HepG2 (cell line): ENCODE measurements around the gene RPS28. TPM values are rescaled to one million over a fixed set of nuclear protein-coding genes. Genes with fewer than 3 reads are reported as not detected.
A peak's percentile ranks its signal among the peaks of the same experiment; 100 is the strongest.

Experiments used
- BCL6 ChIP-seq: IDR thresholded peaks from 2 replicates; pipeline ENCODE4 v1.6.1; 2016; ENCODE audit warnings: missing genetic modification reagents, missing compliant biosample characterization
- FOXK1 ChIP-seq: sonication (generic); formaldehyde crosslinking; IDR thresholded peaks from 2 replicates; pipeline ENCODE4 v1.4.0; 2020; ENCODE audit warnings: low read depth, missing genetic modification reagents, borderline replicate concordance
- IRF2 ChIP-seq: IDR thresholded peaks from 2 replicates; pipeline ENCODE4 v1.6.1; 2018; ENCODE audit warnings: missing genetic modification reagents, missing compliant biosample characterization
- KDM4B ChIP-seq: sonication (generic); formaldehyde crosslinking; IDR thresholded peaks from 2 replicates; pipeline ENCODE4 v1.4.0; 2020; ENCODE audit warnings: missing genetic modification reagents
- KLF6 ChIP-seq: IDR thresholded peaks from 2 replicates; pipeline ENCODE4 v1.8.0; 2016; ENCODE audit warnings: missing biosample characterization, missing genetic modification reagents
- MTA1 ChIP-seq: sonication (generic); formaldehyde crosslinking; IDR thresholded peaks from 2 replicates; pipeline ENCODE4 v1.4.0; 2020; ENCODE audit warnings: missing genetic modification reagents, mild to moderate bottlenecking, borderline replicate concordance
- NFIB ChIP-seq: sonication (generic); formaldehyde crosslinking; IDR thresholded peaks from 2 replicates; pipeline ENCODE4 v1.9.0; 2021; ENCODE audit warnings: missing genetic modification reagents, mild to moderate bottlenecking, borderline replicate concordance
- NR2C2 ChIP-seq: sonication (generic); formaldehyde crosslinking; IDR thresholded peaks from 2 replicates; pipeline ENCODE4 v1.4.0; 2020; ENCODE audit warnings: missing genetic modification reagents, mild to moderate bottlenecking, moderate library complexity, borderline replicate concordance
- PPARG ChIP-seq: conservative IDR thresholded peaks from 2 replicates; pipeline ENCODE4 v1.6.1; 2016; ENCODE audit warnings: missing biosample characterization, missing genetic modification reagents
- RARG ChIP-seq: sonication (generic); formaldehyde crosslinking; IDR thresholded peaks from 2 replicates; pipeline ENCODE4 v1.4.0; 2020; ENCODE audit warnings: low read depth, mild to moderate bottlenecking, missing genetic modification reagents
- SMYD3 ChIP-seq: sonication (generic); formaldehyde crosslinking; IDR thresholded peaks from 2 replicates; pipeline ENCODE4 v1.8.1; 2023; ENCODE audit warnings: mild to moderate bottlenecking, missing genetic modification reagents
- SRY ChIP-seq: sonication (generic); formaldehyde crosslinking; IDR thresholded peaks from 2 replicates; pipeline ENCODE4 v1.8.0; 2022; ENCODE audit warnings: mild to moderate bottlenecking, missing genetic modification reagents
- TEAD3 ChIP-seq: optimal IDR thresholded peaks from 2 replicates; pipeline ENCODE3; 2016; ENCODE audit warnings: borderline replicate concordance
- TOE1 ChIP-seq: sonication (generic); formaldehyde crosslinking; IDR thresholded peaks from 2 replicates; pipeline ENCODE4 v1.4.0; 2020; ENCODE audit warnings: mild to moderate bottlenecking, missing genetic modification reagents
- ZNF121 ChIP-seq: sonication (generic); formaldehyde crosslinking; IDR thresholded peaks from 2 replicates; pipeline ENCODE4 v1.5.0; 2020; ENCODE audit warnings: mild to moderate bottlenecking, missing genetic modification reagents
- ZNF138 ChIP-seq: sonication (generic); formaldehyde crosslinking; IDR thresholded peaks from 2 replicates; pipeline ENCODE4 v1.5.0; 2020; ENCODE audit warnings: mild to moderate bottlenecking, low read depth, missing genetic modification reagents
- ZNF30 ChIP-seq: sonication (generic); formaldehyde crosslinking; IDR thresholded peaks from 2 replicates; pipeline ENCODE4 v1.5.0; 2020; ENCODE audit warnings: mild to moderate bottlenecking, missing genetic modification reagents
- ZNF720 ChIP-seq: sonication (generic); formaldehyde crosslinking; IDR thresholded peaks from 2 replicates; pipeline ENCODE4 v1.4.0; 2020; ENCODE audit warnings: missing genetic modification reagents
- polyA plus RNA-seq, 8 experiments: library from polyadenylated mRNA; depleted of rRNA in 3 of 8; stranded (reverse) in 7 of 8; unstranded in 1 of 8; fragments of >200 nt; fragmentation: Illumina TruSeq in 4 of 8; extraction: Trizol in 4 of 8; gene quantifications; 2 replicates each; pipeline versions ENCODE4 v1.2.1 to v1.2.3, GENCODE V29; 2011 to 2016; ENCODE audit warnings: low read depth in 4 of 8, missing spikeins in 1 of 8, mixed read lengths in 1 of 8; ENCODE audit not compliant: insufficient read depth in 1 of 8
- total RNA-seq, 5 experiments: library from RNA; depleted of rRNA; stranded (reverse); fragments of >200 nt; fragmentation: Illumina TruSeq; extraction: Trizol; gene quantifications; 2 replicates each; pipeline ENCODE4 v1.2.3, GENCODE V29; 2016; ENCODE audit warnings: low read depth in 1 of 5
- TF ChIP-seq, protein P1 (sequence below): sonication (generic); formaldehyde crosslinking; IDR thresholded peaks from 2 replicates; pipeline ENCODE4 v1.4.0; 2020; ENCODE audit warnings: mild to moderate bottlenecking, missing genetic modification reagents, borderline replicate concordance
- TF ChIP-seq, protein P2 (sequence below): sonication (generic); formaldehyde crosslinking; IDR thresholded peaks from 2 replicates; pipeline ENCODE4 v1.5.0; 2020; ENCODE audit warnings: mild to moderate bottlenecking, missing genetic modification reagents, borderline replicate concordance
- TF ChIP-seq, protein P3 (sequence below): sonication (generic); formaldehyde crosslinking; IDR thresholded peaks from 2 replicates; pipeline ENCODE4 v1.4.0; 2020; ENCODE audit warnings: missing genetic modification reagents, borderline replicate concordance

Gene RPS28
- total and polyA plus RNA-seq, 2 of the 13 experiments (the other 11 are each of a cell fraction or from before 2014, with no cell fraction given), result 281 to 545 TPM

DNA sequence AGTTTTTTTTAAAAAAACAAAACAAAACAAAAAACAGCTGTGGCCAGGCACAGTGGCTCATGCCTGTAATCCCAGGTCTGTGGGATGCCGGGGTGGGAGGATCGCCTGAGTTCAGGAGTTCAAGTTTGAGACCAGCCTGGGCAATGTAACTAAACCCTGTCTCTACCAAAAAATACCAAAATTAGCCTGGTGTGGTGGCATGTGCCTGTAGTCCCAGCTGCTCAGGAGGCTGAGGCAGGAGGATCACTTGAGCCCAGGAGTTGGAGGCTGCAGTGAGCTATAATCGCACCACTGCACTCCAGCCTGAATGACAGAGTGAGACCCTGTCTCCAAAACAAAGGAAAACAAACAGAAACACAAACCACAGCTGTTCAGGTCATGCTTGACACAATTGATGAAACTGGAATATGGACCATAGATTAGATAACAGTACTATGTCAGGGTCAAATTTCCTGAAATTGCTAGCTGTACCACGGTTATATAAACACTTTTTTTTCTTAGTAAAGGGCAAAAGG is 35.8 kb downstream of the RPS28 start (continued):
- no peak for TF ChIP-seq RARG (CRISPR knock-in tag)
- peak; percentile 54 for TF ChIP-seq MTA1 (CRISPR knock-in tag)
- TF ChIP-seq SMYD3 (CRISPR knock-in tag), result peak; percentile 79; the same call in 1 of the 2 replicates
- 0 out of 2 replicates have a peak, but pooled peaks have one; percentile 51 for TF ChIP-seq ZNF720 (CRISPR knock-in tag)
- TF ChIP-seq TOE1 (CRISPR knock-in tag), result peak; percentile 49; the same call in 1 of the 2 replicates
- no peak for TF ChIP-seq NFIB (CRISPR knock-in tag)
- TF ChIP-seq PPARG (CRISPR knock-in tag), result peak; percentile 94
- TF ChIP-seq KLF6 (CRISPR knock-in tag), result 0 out of 2 replicates have a peak, but pooled peaks have one; percentile 53
- peak; percentile 68 for TF ChIP-seq NR2C2
- TF ChIP-seq, protein P1, sequence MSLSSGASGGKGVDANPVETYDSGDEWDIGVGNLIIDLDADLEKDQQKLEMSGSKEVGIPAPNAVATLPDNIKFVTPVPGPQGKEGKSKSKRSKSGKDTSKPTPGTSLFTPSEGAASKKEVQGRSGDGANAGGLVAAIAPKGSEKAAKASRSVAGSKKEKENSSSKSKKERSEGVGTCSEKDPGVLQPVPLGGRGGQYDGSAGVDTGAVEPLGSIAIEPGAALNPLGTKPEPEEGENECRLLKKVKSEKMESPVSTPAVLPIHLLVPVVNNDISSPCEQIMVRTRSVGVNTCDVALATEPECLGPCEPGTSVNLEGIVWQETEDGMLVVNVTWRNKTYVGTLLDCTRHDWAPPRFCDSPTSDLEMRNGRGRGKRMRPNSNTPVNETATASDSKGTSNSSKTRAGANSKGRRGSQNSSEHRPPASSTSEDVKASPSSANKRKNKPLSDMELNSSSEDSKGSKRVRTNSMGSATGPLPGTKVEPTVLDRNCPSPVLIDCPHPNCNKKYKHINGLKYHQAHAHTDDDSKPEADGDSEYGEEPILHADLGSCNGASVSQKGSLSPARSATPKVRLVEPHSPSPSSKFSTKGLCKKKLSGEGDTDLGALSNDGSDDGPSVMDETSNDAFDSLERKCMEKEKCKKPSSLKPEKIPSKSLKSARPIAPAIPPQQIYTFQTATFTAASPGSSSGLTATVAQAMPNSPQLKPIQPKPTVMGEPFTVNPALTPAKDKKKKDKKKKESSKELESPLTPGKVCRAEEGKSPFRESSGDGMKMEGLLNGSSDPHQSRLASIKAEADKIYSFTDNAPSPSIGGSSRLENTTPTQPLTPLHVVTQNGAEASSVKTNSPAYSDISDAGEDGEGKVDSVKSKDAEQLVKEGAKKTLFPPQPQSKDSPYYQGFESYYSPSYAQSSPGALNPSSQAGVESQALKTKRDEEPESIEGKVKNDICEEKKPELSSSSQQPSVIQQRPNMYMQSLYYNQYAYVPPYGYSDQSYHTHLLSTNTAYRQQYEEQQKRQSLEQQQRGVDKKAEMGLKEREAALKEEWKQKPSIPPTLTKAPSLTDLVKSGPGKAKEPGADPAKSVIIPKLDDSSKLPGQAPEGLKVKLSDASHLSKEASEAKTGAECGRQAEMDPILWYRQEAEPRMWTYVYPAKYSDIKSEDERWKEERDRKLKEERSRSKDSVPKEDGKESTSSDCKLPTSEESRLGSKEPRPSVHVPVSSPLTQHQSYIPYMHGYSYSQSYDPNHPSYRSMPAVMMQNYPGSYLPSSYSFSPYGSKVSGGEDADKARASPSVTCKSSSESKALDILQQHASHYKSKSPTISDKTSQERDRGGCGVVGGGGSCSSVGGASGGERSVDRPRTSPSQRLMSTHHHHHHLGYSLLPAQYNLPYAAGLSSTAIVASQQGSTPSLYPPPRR (CRISPR knock-in tag), result peak; percentile 94
- peak; percentile 89 for TF ChIP-seq TEAD3
- TF ChIP-seq SRY (CRISPR knock-in tag), result peak; percentile 49; the same call in 1 of the 2 replicates
- TF ChIP-seq, protein P2, sequence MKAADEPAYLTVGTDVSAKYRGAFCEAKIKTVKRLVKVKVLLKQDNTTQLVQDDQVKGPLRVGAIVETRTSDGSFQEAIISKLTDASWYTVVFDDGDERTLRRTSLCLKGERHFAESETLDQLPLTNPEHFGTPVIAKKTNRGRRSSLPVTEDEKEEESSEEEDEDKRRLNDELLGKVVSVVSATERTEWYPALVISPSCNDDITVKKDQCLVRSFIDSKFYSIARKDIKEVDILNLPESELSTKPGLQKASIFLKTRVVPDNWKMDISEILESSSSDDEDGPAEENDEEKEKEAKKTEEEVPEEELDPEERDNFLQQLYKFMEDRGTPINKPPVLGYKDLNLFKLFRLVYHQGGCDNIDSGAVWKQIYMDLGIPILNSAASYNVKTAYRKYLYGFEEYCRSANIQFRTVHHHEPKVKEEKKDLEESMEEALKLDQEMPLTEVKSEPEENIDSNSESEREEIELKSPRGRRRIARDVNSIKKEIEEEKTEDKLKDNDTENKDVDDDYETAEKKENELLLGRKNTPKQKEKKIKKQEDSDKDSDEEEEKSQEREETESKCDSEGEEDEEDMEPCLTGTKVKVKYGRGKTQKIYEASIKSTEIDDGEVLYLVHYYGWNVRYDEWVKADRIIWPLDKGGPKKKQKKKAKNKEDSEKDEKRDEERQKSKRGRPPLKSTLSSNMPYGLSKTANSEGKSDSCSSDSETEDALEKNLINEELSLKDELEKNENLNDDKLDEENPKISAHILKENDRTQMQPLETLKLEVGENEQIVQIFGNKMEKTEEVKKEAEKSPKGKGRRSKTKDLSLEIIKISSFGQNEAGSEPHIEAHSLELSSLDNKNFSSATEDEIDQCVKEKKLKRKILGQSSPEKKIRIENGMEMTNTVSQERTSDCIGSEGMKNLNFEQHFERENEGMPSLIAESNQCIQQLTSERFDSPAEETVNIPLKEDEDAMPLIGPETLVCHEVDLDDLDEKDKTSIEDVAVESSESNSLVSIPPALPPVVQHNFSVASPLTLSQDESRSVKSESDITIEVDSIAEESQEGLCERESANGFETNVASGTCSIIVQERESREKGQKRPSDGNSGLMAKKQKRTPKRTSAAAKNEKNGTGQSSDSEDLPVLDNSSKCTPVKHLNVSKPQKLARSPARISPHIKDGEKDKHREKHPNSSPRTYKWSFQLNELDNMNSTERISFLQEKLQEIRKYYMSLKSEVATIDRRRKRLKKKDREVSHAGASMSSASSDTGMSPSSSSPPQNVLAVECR, result peak; percentile 66; the same call in 1 of the 2 replicates
- TF ChIP-seq ZNF121, result no peak; the same call in none of the 2 replicates
- peak; percentile 51; the same call in 1 of the 2 replicates for TF ChIP-seq KDM4B (CRISPR knock-in tag)
- TF ChIP-seq, protein P3, sequence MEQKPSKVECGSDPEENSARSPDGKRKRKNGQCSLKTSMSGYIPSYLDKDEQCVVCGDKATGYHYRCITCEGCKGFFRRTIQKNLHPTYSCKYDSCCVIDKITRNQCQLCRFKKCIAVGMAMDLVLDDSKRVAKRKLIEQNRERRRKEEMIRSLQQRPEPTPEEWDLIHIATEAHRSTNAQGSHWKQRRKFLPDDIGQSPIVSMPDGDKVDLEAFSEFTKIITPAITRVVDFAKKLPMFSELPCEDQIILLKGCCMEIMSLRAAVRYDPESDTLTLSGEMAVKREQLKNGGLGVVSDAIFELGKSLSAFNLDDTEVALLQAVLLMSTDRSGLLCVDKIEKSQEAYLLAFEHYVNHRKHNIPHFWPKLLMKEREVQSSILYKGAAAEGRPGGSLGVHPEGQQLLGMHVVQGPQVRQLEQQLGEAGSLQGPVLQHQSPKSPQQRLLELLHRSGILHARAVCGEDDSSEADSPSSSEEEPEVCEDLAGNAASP (CRISPR knock-in tag), result peak; percentile 95
- peak; percentile 82 for TF ChIP-seq IRF2 (CRISPR knock-in tag)
- no peak for TF ChIP-seq ZNF30 (CRISPR knock-in tag)
- no peak for TF ChIP-seq ZNF138
- TF ChIP-seq FOXK1 (CRISPR knock-in tag), result peak; percentile 95
- peak; percentile 92 for TF ChIP-seq BCL6 (CRISPR knock-in tag)
